Superior temporal gyrus (tissue), 1 donor: ENCODE results near the gene BTG3.

Source experiments
- DNase-seq: peaks from one replicate; pipeline ENCODE4 v3.0.0-alpha.2; 2016; ENCODE audit errors: extremely low spot score

BTG3 gene

GRCh38 chr21:17585875-17586450 is 26.7 kb downstream of the BTG3 start:
- peak; percentile 90 for DNase-seq

GRCh38 chr21:17583898-17584297 is 28.8 kb downstream of the BTG3 start:
- DNase-seq, result no peak

- no peak for DNase-seq
Observed at GRCh38 chr21:17580319-17580718, 32.4 kb downstream of the BTG3 start.

- no peak for DNase-seq
Observed at GRCh38 chr21:17578876-17579275, 33.8 kb downstream of the BTG3 start.

GRCh38 chr21:17578162-17578561 is 34.5 kb downstream of the BTG3 start:
- DNase-seq, result no peak

GRCh38 chr21:17577701-17578100 is 35.0 kb downstream of the BTG3 start:
- DNase-seq, result no peak

GRCh38 chr21:17576080-17576835 is 36.4 kb downstream of the BTG3 start:
- no peak for DNase-seq

GRCh38 chr21:17575076-17575475 is 37.6 kb downstream of the BTG3 start:
- DNase-seq, result no peak

- DNase-seq, result no peak
Observed at GRCh38 chr21:17572431-17572830, 40.3 kb downstream of the BTG3 start.

- DNase-seq, result no peak
Observed at GRCh38 chr21:17570786-17571185, 41.9 kb downstream of the BTG3 start.

GRCh38 chr21:17560377-17561025 is 52.2 kb downstream of the BTG3 start:
- no peak for DNase-seq

- peak; percentile 87 for DNase-seq
Observed at GRCh38 chr21:17554679-17555465, 57.8 kb downstream of the BTG3 start.

GRCh38 chr21:17554120-17554519 is 58.6 kb downstream of the BTG3 start:
- no peak for DNase-seq

GRCh38 chr21:17552410-17552809 is 60.3 kb downstream of the BTG3 start:
- DNase-seq, result no peak

- DNase-seq, result no peak
Observed at GRCh38 chr21:17550671-17551308, 61.9 kb downstream of the BTG3 start.

GRCh38 chr21:17548262-17548661 is 64.4 kb downstream of the BTG3 start:
- DNase-seq, result no peak

GRCh38 chr21:17545007-17545406 is 67.7 kb downstream of the BTG3 start:
- no peak for DNase-seq
